GM23338 (cell line): Measurements from ENCODE around the gene ADAM10. TPM values are rescaled to one million over a fixed set of nuclear protein-coding genes. Genes with fewer than 3 reads are reported as not detected.

Experiments
- ATAC-seq: fragments of 200-7000 bp; cut with Tn5 transposase; 3 replicates; pipeline ENCODE4 v1.9.1; 2020
- DNase-seq: peaks from one replicate; pipeline ENCODE4 v3.0.0-alpha.2; 2015; ENCODE audit warnings: low spot score
- H2AFZ ChIP-seq: fragments of 200-600 bp; sonication (generic); 2 replicates; pipeline ENCODE4 v1.8.0; 2016; ENCODE audit warnings: antibody characterized with exemption, mild to moderate bottlenecking, moderate library complexity
- H3F3A ChIP-seq: fragments of 200-600 bp; sonication (generic); replicated peaks from 2 replicates; pipeline ENCODE4 v1.8.0; 2017; ENCODE audit warnings: antibody characterized with exemption, mixed run types, low read depth
- H3K27ac ChIP-seq: fragments of 200-600 bp; sonication (generic); 2 replicates; pipeline ENCODE4 v1.6.1; 2016; ENCODE audit warnings: low read depth
- H3K27me3 ChIP-seq: fragments of 200-600 bp; sonication (generic); 2 replicates; pipeline ENCODE4 v1.8.0; 2016; ENCODE audit warnings: mild to moderate bottlenecking, mixed run types, moderate library complexity; ENCODE audit not compliant: insufficient read depth
- H3K36me3 ChIP-seq: fragments of 200-600 bp; sonication (generic); 2 replicates; pipeline ENCODE4 v1.8.0; 2016; ENCODE audit warnings: mild to moderate bottlenecking; ENCODE audit not compliant: insufficient read depth
- H3K4me1 ChIP-seq: fragments of 200-600 bp; sonication (generic); 2 replicates; pipeline ENCODE4 v1.8.0; 2016; ENCODE audit warnings: mild to moderate bottlenecking, moderate library complexity; ENCODE audit not compliant: insufficient read depth
- H3K4me2 ChIP-seq: fragments of 200-600 bp; sonication (generic); 2 replicates; pipeline ENCODE4 v1.7.1; 2017; ENCODE audit warnings: mixed run types
- H3K4me3 ChIP-seq: fragments of 200-600 bp; sonication (generic); 2 replicates; pipeline ENCODE4 v1.6.1; 2016; ENCODE audit warnings: mixed run types
- H3K79me2 ChIP-seq: fragments of 200-600 bp; sonication (generic); replicated peaks from 2 replicates; pipeline ENCODE4 v1.8.0; 2017; ENCODE audit warnings: mild to moderate bottlenecking; ENCODE audit not compliant: insufficient read depth
- H3K9me2 ChIP-seq: fragments of 200-600 bp; sonication (generic); 2 replicates; pipeline ENCODE4 v1.8.0; 2017; ENCODE audit not compliant: insufficient read depth
- H4K20me1 ChIP-seq: fragments of 200-600 bp; sonication (generic); replicated peaks from 2 replicates; pipeline ENCODE4 v1.8.0; 2017; ENCODE audit warnings: mild to moderate bottlenecking; ENCODE audit not compliant: insufficient read depth
- H3K27ac Mint-ChIP-seq: 2 replicates; pipeline ENCODE4 v1.8.0; 2020; ENCODE audit warnings: inconsistent platforms, mild to moderate bottlenecking, moderate library complexity, mixed read lengths
- H3K27me3 Mint-ChIP-seq: 3 replicates; pipeline ENCODE4 v1.8.0; 2022; ENCODE audit warnings: low read depth, mild to moderate bottlenecking, moderate library complexity, mixed read lengths, inconsistent platforms; ENCODE audit not compliant: insufficient read depth, poor library complexity
- H3K36me3 Mint-ChIP-seq: 3 replicates; pipeline ENCODE4 v1.8.0; 2021; ENCODE audit warnings: low read depth, mild to moderate bottlenecking, inconsistent platforms, moderate library complexity, mixed read lengths
- H3K4me1 Mint-ChIP-seq: 3 replicates; pipeline ENCODE4 v1.8.0; 2020; ENCODE audit warnings: mild to moderate bottlenecking, inconsistent platforms, mixed read lengths
- H3K4me3 Mint-ChIP-seq: 3 replicates; pipeline ENCODE4 v1.8.0; 2021; ENCODE audit warnings: moderate library complexity, mild to moderate bottlenecking, inconsistent platforms, mixed read lengths
- H3K9me3 Mint-ChIP-seq: 3 replicates; pipeline ENCODE4 v1.8.0; 2020; ENCODE audit warnings: moderate library complexity, mild to moderate bottlenecking, inconsistent platforms, mixed read lengths
- CREB1 ChIP-seq: fragments of 250-450 bp; sonication (Bioruptor Pico); IDR thresholded peaks from 2 replicates; pipeline ENCODE4 v1.5.0; 2020; ENCODE audit warnings: low read depth, mild to moderate bottlenecking, moderate library complexity
- EZH2 ChIP-seq: fragments of 200-600 bp; sonication (generic); IDR thresholded peaks from one replicate; pipeline ENCODE4 v1.8.0; 2017; ENCODE audit warnings: antibody characterized with exemption, mild to moderate bottlenecking, low read depth; ENCODE audit not compliant: unreplicated experiment
- JUNB ChIP-seq: IDR thresholded peaks from one replicate; pipeline ENCODE4 v1.6.1; 2016; ENCODE audit warnings: antibody characterized with exemption; ENCODE audit not compliant: unreplicated experiment
- NANOG ChIP-seq: IDR thresholded peaks from 2 replicates; pipeline ENCODE4 v1.6.1; 2016; ENCODE audit warnings: antibody characterized with exemption, borderline replicate concordance
- POLR2AphosphoS5 ChIP-seq: IDR thresholded peaks from 2 replicates; pipeline ENCODE4 v1.6.1; 2016; ENCODE audit warnings: antibody characterized with exemption, low read depth
- STAT1 ChIP-seq: IDR thresholded peaks from one replicate; pipeline ENCODE4 v1.6.1; 2016; ENCODE audit warnings: antibody characterized with exemption; ENCODE audit not compliant: unreplicated experiment
- ZNF114 ChIP-seq: fragments of 250-450 bp; sonication (Bioruptor Pico); IDR thresholded peaks from 2 replicates; pipeline ENCODE4 v1.5.0; 2020; ENCODE audit warnings: mild to moderate bottlenecking, moderate library complexity
- ZNF331 ChIP-seq: fragments of 250-450 bp; sonication (Bioruptor Pico); IDR thresholded peaks from 2 replicates; pipeline ENCODE4 v1.5.0; 2020; ENCODE audit warnings: low read depth, mild to moderate bottlenecking, moderate library complexity
- ZNF462 ChIP-seq: fragments of 250-450 bp; sonication (Bioruptor Pico); IDR thresholded peaks from 2 replicates; pipeline ENCODE4 v1.5.0; 2020; ENCODE audit warnings: mild to moderate bottlenecking, moderate library complexity
- polyA plus RNA-seq: library from polyadenylated mRNA; unstranded; fragments of >200 nt; fragmentation: Nextera tagmentation; extraction: Ambion mirVana; gene quantifications from 2 replicates; pipeline ENCODE4 v1.2.1, GENCODE V29; 2016
- total RNA-seq: library from RNA; depleted of rRNA; stranded (reverse); fragments of >200 nt; shearing (Covaris generic); gene quantifications from 2 replicates; pipeline ENCODE4 v1.2.3, GENCODE V29; 2014
- TF ChIP-seq, protein P1 (sequence below), 2 experiments: fragments of 200-600 bp in 1 of 2; sonication (generic) in 1 of 2; conservative IDR thresholded peaks; 2 replicates each; pipeline versions ENCODE4 v1.5.1 to v1.6.1; 2016 to 2017; ENCODE audit warnings: antibody characterized with exemption in 2 of 2, low read depth in 2 of 2, mild to moderate bottlenecking in 2 of 2, moderate library complexity in 1 of 2

The ADAM10 gene
- total and polyA plus RNA-seq, 2 experiments from 2014 or later, result 25.0 to 114 TPM

- TF ChIP-seq ZNF462, result no peak
- TF ChIP-seq CREB1 (CRISPR knock-in tag), result no peak
- TF ChIP-seq STAT1, result no peak
- TF ChIP-seq, protein P1, sequence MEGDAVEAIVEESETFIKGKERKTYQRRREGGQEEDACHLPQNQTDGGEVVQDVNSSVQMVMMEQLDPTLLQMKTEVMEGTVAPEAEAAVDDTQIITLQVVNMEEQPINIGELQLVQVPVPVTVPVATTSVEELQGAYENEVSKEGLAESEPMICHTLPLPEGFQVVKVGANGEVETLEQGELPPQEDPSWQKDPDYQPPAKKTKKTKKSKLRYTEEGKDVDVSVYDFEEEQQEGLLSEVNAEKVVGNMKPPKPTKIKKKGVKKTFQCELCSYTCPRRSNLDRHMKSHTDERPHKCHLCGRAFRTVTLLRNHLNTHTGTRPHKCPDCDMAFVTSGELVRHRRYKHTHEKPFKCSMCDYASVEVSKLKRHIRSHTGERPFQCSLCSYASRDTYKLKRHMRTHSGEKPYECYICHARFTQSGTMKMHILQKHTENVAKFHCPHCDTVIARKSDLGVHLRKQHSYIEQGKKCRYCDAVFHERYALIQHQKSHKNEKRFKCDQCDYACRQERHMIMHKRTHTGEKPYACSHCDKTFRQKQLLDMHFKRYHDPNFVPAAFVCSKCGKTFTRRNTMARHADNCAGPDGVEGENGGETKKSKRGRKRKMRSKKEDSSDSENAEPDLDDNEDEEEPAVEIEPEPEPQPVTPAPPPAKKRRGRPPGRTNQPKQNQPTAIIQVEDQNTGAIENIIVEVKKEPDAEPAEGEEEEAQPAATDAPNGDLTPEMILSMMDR (conservative IDR thresholded peaks at IDR 0.05; ENCODE audit: low read depth in 2 of 2), result no peak
- no peak for TF ChIP-seq NANOG
- TF ChIP-seq ZNF114 (CRISPR knock-in tag), result no peak
- no peak for TF ChIP-seq POLR2AphosphoS5
- TF ChIP-seq EZH2, result no peak
- TF ChIP-seq JUNB, result no peak
- TF ChIP-seq ZNF331, result no peak
Observed at GRCh38 chr15:58707397-58707796, 42.1 kb downstream of the ADAM10 start (continued).

GRCh38 chr15:58705105-58705504 lies 44.4 kb downstream of the ADAM10 start:
- Histone ChIP-seq H3K27ac (no peak overlapping the region), H4K20me1 (peaks cover 16% of the 10 kb centered on the region; the same call in 1 of the 2 replicates)
- no peak for TF ChIP-seq ZNF331

More at GRCh38 chr15:58705105-58705504, 44.4 kb downstream of the ADAM10 start:
- H3K79me2 ChIP-seq, result peaks cover 96% of the 10 kb centered on the region
- H3K4me2 ChIP-seq, result no peak overlapping the region
- H3K27me3 ChIP-seq, result no peaks in the 10 kb centered on the region
- no peaks in the 10 kb centered on the region for H3K36me3 ChIP-seq
- no peak overlapping the region for H3K27ac Mint-ChIP-seq
- no peaks in the 10 kb centered on the region for H3K4me1 Mint-ChIP-seq
- ATAC-seq (no peak), DNase-seq (no peak)
- no peak overlapping the region for H3K4me3 Mint-ChIP-seq
- H3F3A ChIP-seq, result no peaks in the 10 kb centered on the region
- H3K4me1 ChIP-seq, result no peaks in the 10 kb centered on the region
- no peak overlapping the region for H2AFZ ChIP-seq
- H3K36me3 Mint-ChIP-seq, result peaks cover 14% of the 10 kb centered on the region
- no peaks in the 10 kb centered on the region for H3K27me3 Mint-ChIP-seq
- H3K4me3 ChIP-seq, result no peak overlapping the region
- peaks cover 2% of the 10 kb centered on the region; the same call in 2 of the 3 replicates for H3K9me3 Mint-ChIP-seq
- H3K9me2 ChIP-seq, result no peaks in the 10 kb centered on the region
